NT2/D1 (cell line): ENCODE data around the gene ADAMTS4.

Source experiments
- DNase-seq: peaks from one replicate; pipeline ENCODE4 v3.0.0-alpha.2; 2011; ENCODE audit warnings: low read depth, low spot score
- H3K27me3 ChIP-seq: 2 replicates; pipeline ENCODE4 v1.6.0; 2011; ENCODE audit warnings: mild to moderate bottlenecking; ENCODE audit not compliant: insufficient read length, insufficient read depth
- H3K36me3 ChIP-seq: 2 replicates; pipeline ENCODE4 v1.6.1; 2011; ENCODE audit warnings: mild to moderate bottlenecking, low read length, mixed read lengths; ENCODE audit not compliant: insufficient read depth, insufficient read length
- H3K4me1 ChIP-seq: 2 replicates; pipeline ENCODE4 v1.5.1; 2011; ENCODE audit not compliant: insufficient read depth, insufficient read length
- H3K4me3 ChIP-seq: 2 replicates; pipeline ENCODE4 v1.5.1; 2011; ENCODE audit warnings: low read depth; ENCODE audit not compliant: insufficient read length
- H3K9ac ChIP-seq: 2 replicates; pipeline ENCODE4 v1.6.0; 2011; ENCODE audit warnings: low read depth; ENCODE audit not compliant: insufficient read length
- H3K9me3 ChIP-seq: 2 replicates; pipeline ENCODE4 v1.5.1; 2011; ENCODE audit warnings: mild to moderate bottlenecking, low read length; ENCODE audit not compliant: insufficient read depth
- SUZ12 ChIP-seq: IDR thresholded peaks from 2 replicates; pipeline ENCODE4 v1.6.1; 2011; ENCODE audit not compliant: insufficient read length, insufficient read depth; ENCODE audit errors: extremely low read depth
- YY1 ChIP-seq: IDR thresholded peaks from 2 replicates; pipeline ENCODE4 v1.6.1; 2011; ENCODE audit not compliant: insufficient read length, insufficient read depth
- ZNF274 ChIP-seq: IDR thresholded peaks from 2 replicates; pipeline ENCODE4 v1.6.1; 2011; ENCODE audit warnings: mild to moderate bottlenecking, low read depth, low read length

The ADAMTS4 gene

GRCh38 chr1:161171191-161171590, 27.7 kb downstream of the ADAMTS4 start:
- H3K4me3 ChIP-seq, result no peak overlapping the region
- H3K27me3 ChIP-seq, result no peaks in the 10 kb centered on the region
- H3K36me3 ChIP-seq, result peaks cover 79% of the 10 kb centered on the region
- DNase-seq, result no peak
- H3K9me3 ChIP-seq, result no peaks in the 10 kb centered on the region
- peaks cover 4% of the 10 kb centered on the region for H3K4me1 ChIP-seq
- no peak for TF ChIP-seq SUZ12
- TF ChIP-seq YY1, result no peak
- TF ChIP-seq ZNF274, result no peak
- H3K9ac ChIP-seq, result no peak overlapping the region

GRCh38 chr1:161168906-161169305, 29.9 kb downstream of the ADAMTS4 start:
- DNase-seq, result no peak
- H3K9me3 ChIP-seq, result no peaks in the 10 kb centered on the region
- peaks cover 73% of the 10 kb centered on the region for H3K36me3 ChIP-seq
- TF ChIP-seq ZNF274 (no peak), YY1 (no peak), SUZ12 (no peak)
- peaks cover 5% of the 10 kb centered on the region for H3K4me1 ChIP-seq
- no peak overlapping the region for H3K4me3 ChIP-seq
- no peak overlapping the region for H3K9ac ChIP-seq
- no peaks in the 10 kb centered on the region for H3K27me3 ChIP-seq

- no peak for TF ChIP-seq SUZ12
- TF ChIP-seq ZNF274, result no peak
- no peak for TF ChIP-seq YY1
- Histone ChIP-seq H3K9me3 (no peaks in the 10 kb centered on the region), H3K9ac (peak overlapping the region; percentile 86), H3K4me1 (peaks cover 5% of the 10 kb centered on the region), H3K27me3 (no peaks in the 10 kb centered on the region), H3K4me3 (peak overlapping the region; percentile 97), H3K36me3 (peaks cover 73% of the 10 kb centered on the region)
- DNase-seq, result no peak
Observed at GRCh38 chr1:161166669-161167548, 31.9 kb downstream of the ADAMTS4 start.

- peak within 1 kb of the TSS; percentile 97 for H3K4me3 ChIP-seq
- H3K9ac ChIP-seq, result peak within 1 kb of the TSS; percentile 86
- peaks cover 73% of the 10 kb centered on the region for H3K36me3 ChIP-seq
- H3K27me3 ChIP-seq, result no peaks in the 10 kb centered on the region
- DNase-seq, result peak; percentile 99
- H3K4me1 ChIP-seq, result peaks cover 5% of the 10 kb centered on the region
- no peaks in the 10 kb centered on the region for H3K9me3 ChIP-seq
- no peak for TF ChIP-seq ZNF274
- no peak for TF ChIP-seq SUZ12
- no peak for TF ChIP-seq YY1
Observed at GRCh38 chr1:161165742-161166668, 32.8 kb downstream of the ADAMTS4 start, which contains the start of gene PPOX. Gene PPOX (plus strand): TSS chr1:161166426. CDS start chr1:161166848, 422 bp downstream.

- no peak overlapping the region for H3K9ac ChIP-seq
- H3K27me3 ChIP-seq, result no peaks in the 10 kb centered on the region
Observed at GRCh38 chr1:161164901-161165610, 33.8 kb downstream of the ADAMTS4 start.

GRCh38 chr1:161163793-161164192, 35.1 kb downstream of the ADAMTS4 start:
- DNase-seq, result no peak
- H3K4me1 ChIP-seq, result peaks cover 9% of the 10 kb centered on the region
- no peaks in the 10 kb centered on the region for H3K9me3 ChIP-seq
- no peak overlapping the region for H3K9ac ChIP-seq
- TF ChIP-seq SUZ12 (no peak), ZNF274 (no peak), YY1 (no peak)
- H3K27me3 ChIP-seq, result no peaks in the 10 kb centered on the region
- no peak overlapping the region for H3K4me3 ChIP-seq
- H3K36me3 ChIP-seq, result peaks cover 63% of the 10 kb centered on the region

More at GRCh38 chr1:161164901-161165610, 33.8 kb downstream of the ADAMTS4 start:
- DNase-seq, result no peak
- Histone ChIP-seq H3K4me3 (peak overlapping the region; percentile 9), H3K9me3 (no peaks in the 10 kb centered on the region), H3K36me3 (peaks cover 72% of the 10 kb centered on the region), H3K4me1 (peaks cover 9% of the 10 kb centered on the region)
- TF ChIP-seq SUZ12, result no peak
- TF ChIP-seq YY1, result no peak
- TF ChIP-seq ZNF274, result no peak
